Hematopoietic multipotent progenitor cell treated with erythropoietin and hydrocortisone succinate and interleukin-3 and kit ligand, for 15 days (in vitro differentiated cells): Measurements from ENCODE around the gene TRMT112.

Experiments used
- DNase-seq: peaks from one replicate; pipeline ENCODE4 v3.0.0-alpha.2; 2015; ENCODE audit warnings: low spot score

TRMT112 gene

DNA sequence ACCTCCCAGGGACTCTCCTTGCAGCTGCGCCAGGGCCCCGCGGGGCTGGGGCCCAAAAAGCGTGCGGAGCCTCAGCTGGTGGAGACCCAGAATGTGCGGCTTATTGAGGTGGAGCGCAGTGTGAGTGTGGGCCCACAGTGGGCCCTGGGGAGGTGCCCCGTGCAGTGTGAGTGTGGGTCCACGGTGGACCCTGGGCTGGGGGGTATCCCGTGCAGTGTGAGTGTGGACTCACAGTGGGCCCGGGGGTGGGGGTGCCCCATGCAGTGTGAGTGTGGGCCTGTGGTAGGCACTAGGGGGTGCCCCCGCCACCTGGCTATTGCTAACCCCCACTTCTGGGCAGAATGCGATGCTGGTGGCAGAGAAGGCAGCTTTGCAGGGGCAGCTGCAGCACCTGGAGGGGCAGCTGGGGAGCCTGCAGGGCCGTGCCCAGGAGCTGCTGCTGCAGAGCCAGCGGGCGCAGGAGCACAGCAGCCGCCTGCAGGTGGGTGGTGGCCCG lies 33.8 kb upstream of the TRMT112 start:
- no peak for DNase-seq

DNA sequence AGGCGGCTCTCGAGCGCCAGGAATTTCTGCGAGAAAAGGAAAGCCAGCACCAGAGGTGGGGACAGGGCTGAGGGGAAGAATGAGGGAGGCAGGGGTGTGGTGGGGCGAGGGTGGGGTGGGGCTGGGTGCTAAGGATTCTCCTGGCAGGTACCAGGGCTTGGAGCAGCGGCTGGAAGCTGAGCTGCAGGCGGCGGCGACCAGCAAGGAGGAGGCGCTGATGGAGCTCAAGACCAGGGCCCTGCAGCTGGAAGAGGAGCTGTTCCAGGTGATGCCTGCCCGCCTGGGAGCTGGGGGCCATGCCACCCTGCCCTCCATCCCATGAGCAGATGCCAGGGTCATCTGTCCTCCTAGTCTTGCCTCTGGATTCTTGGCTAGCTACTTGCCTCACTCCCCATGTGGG lies 32.0 kb upstream of the TRMT112 start:
- DNase-seq: no peak

DNA sequence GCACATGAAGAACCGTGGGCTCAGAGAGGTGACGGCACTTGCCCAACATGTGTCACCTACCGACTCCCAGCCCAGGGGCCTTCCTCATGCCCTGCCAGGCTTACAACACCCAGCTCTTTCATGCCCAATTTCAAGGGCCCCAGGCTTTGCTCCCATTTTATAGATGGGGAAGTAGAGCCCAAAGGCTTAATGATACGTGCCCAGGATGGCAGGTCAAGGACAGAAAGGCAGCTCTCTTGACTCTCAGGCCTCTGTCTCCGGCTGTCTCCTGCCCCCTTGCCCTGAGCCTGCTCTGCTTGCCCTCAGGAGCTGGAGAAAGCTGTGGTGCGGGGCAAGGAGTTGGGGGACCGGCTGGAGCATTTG lies 31.6 kb upstream of the TRMT112 start:
- no peak for DNase-seq

DNA sequence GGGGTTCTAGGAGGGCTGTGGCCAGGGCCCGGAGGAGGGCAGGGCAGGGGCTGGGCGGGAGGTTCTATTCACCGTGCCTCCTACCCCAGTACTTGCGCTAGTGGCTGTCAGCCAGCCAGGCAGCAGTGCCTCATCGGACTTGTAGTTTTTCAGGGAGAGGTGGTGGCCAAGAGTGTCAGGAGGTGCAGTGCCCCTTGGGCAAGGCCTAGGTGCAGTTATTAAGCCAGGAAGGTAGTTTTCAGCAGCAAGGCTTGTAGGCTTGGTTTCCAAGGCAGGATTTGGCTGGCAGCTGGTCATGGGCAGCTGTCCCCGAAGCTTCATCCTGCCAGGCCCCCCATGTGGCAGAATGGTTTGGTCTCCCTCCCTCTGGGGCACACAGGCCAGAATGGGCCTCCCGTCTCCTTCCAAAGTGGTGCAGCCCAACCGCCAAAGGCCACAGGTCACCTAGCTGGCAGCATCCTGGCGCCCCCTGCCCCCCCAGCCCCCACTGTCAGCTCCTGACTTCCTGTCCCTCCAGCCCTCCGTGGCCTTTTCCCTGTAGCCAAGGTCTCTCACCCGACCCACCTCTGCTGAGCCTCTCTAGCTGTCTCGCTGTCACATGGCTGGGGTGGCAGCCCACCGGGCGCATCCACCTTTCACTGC lies 31.1 kb upstream of the TRMT112 start:
- no peak for DNase-seq

DNA sequence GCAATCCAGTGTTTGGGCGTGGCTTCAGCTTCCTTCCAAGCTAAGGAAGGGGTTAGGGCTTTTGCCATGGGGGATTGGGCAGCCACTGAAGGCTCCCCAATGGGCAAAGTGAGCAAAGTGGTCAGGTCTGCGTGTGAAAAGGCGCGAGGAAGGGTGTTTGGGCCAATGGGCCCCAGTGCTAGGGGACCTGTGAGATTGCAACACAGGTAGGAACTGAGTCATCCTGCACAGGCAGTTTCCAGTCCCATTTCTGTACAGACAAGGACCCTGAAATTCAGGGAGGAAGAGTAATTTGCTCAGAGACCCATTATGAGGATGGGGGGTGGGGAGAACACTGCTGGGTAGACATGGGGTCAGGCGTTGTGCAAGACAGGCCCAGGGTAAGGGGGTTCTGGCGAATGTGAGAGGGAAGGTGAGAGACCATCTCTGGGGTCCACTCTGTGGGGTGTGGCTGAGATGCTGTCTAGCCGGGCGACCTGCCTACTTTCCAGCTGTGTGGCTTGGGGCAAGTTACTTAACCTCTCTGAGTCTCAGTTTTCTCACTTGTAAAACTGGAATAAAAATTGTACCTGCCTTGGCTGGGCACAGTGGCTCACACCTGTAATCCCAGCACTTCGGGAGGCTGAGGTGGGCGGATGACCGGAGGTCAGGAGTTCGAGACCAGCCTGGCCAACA lies 30.0 kb upstream of the TRMT112 start:
- no peak for DNase-seq

DNA sequence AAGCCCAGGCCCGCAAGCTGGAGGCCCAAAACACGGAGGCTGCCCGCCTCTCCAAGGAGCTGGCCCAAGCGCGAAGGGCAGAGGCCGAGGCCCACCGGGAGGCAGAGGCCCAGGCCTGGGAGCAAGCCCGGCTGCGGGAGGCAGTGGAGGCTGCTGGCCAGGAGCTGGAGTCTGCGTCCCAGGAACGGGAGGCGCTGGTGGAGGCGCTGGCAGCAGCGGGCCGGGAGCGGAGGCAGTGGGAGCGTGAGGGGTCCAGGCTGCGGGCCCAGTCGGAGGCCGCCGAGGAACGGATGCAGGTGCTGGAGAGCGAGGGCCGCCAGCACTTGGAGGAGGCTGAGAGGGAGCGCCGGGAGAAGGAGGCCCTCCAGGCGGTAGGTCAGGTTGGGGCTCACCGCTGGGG lies 27.4 kb upstream of the TRMT112 start:
- no peak for DNase-seq

DNA sequence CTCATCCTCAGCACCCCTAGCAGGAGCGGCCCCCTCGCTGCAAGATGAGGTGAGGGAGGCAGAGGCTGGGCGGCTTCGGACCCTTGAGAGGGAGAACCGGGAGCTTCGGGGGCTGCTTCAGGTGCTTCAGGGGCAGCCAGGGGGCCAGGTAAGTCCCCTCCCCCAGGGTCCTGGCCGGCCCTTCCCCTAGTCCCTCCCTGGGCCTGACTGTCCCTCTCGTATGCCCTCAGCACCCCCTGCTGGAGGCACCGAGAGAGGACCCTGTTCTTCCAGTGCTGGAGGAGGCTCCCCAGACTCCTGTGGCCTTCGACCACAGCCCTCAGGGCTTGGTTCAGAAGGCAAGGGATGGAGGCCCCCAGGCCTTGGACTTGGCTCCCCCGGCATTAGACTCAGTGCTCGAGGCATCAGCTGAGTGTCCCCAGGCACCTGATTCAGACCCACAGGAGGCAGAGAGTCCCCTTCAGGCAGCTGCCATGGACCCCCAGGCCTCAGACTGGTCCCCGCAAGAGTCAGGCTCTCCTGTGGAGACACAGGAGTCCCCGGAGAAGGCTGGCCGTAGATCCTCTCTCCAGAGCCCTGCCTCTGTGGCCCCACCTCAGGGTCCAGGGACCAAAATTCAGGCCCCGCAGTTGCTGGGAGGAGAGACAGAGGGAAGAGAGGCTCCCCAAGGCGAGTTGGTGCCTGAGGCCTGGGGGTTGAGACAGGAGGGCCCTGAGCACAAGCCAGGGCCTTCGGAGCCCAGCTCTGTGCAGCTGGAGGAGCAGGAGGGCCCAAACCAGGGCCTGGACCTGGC lies 26.6 kb upstream of the TRMT112 start:
- DNase-seq: peak; percentile 61

DNA sequence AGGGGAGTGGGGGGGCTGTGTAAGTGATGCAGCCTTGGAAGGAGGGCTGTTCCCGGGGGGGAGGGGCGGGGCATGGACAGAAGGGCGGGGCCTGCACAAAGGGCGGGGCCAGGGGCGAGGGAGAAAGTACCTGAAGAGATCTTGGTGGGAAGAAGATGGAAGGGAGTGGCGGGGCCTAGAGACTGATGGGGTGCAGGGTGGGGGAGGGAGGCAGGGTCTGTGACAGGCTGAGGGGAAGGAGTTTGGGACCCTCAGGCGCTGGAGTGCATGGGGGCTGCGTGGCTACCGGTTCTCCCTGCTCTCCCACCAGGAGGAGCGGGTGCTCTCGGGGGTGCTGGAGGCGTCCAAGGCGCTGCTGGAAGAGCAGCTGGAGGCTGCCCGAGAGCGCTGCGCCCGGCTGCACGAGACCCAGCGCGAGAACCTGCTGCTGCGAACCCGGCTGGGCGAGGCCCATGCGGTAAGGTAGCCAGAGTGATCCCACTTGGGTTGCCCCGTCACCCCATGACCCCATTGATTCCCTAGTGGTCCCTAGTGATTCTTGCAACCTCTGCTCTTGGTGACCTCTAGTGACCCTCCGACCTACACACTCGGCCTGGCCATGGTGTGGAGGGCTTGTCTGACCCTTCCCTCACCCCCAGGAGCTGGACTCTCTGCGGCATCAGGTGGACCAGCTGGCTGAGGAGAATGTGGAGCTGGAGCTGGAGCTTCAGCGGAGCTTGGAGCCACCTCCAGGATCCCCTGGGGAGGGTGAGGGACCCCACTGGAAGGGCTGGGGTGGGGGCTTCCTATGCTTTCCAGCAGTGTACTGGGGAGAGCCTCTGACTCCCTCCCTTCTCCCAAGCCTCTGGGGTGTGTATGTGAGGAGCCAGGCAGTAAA lies 25.7 kb upstream of the TRMT112 start:
- no peak for DNase-seq

DNA sequence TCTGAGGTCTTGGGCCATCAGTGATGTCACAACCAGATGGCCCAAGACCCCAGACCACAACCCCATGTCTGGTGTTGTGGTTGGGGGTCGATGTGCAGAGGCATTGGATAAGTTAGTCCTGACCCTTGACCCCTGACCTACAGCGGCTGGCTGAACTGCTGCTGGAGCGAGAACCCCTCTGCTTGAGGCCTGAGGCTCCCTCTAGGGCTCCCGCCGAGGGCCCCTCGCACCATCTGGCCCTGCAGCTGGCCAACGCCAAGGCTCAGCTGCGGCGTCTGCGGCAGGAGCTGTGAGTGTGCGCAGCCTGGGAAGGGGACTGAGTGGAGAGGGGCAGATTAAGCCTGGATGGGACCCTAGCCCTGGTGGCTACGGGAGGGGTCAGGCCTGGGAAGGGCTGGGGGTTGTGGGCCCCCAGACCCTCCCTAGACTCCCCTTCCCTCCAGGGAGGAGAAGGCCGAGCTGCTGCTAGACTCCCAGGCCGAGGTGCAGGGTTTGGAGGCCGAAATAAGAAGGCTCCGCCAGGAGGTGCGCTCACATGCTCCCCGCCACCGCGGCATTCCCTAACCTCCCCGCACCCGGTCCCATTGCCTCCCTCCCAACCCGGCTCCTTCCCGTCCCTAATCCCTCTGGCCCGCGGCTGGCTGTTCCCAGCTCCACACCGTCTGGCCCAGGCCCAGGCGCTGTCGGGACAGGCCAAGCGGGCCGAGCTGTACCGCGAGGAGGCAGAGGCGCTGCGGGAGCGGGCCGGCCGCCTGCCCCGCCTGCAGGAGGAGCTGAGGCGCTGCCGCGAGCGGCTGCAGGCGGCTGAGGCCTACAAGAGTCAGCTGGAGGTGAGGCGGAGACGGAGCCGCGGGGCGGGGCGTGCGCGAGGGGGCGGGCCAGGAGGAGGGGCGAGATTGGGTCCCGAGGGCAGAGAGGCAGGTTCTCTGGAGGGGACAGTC lies 24.8 kb upstream of the TRMT112 start:
- peak; percentile 93 for DNase-seq

DNA sequence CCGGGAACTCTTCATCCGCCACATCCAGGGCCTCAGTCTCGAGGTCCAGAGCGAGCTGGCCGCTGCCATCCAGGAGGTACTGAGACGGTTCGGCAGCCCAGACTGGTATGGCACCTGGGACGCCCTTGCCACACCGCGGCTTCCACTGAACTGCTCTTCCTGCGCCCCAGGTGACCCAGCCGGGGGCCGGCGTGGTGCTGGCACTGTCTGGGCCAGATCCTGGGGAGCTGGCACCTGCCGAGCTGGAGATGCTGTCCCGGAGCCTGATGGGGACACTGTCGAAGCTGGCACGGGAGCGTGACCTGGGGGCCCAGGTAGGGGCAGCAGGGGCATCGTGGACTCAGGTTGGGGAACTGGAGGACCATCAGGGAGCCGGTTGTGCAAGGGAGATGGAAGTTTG lies 24.1 kb upstream of the TRMT112 start:
- no peak for DNase-seq

DNA sequence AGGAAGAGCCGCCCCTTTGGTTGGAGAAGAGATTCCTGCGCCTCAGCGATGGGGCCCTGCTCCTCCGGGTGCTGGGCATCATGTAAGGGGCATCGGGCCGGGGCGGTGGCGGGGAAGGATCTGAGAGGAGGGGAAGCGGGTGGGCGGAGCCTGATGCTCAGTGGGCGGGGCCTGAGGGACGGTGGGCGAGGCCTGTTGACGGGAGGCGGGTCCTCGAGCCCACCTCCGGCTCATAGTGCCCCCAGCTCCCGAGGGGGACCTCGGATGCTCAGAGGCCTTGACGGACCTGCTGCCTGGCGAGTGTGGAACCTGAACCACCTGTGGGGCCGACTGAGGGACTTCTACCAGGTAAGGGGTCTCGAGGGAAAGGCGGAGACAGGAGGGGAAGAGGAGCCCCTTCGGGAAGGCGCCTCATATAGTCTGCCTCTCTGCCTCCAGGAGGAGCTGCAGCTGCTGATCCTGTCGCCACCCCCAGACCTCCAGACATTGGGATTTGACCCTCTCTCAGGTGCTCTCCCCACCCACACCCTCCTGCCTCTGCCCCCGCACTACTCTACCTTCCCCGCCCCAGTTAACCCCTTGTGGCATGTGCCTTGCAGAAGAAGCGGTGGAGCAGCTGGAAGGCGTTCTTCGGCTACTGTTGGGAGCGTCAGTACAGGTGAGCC lies 23.4 kb upstream of the TRMT112 start:
- peak; percentile 63 for DNase-seq

DNA sequence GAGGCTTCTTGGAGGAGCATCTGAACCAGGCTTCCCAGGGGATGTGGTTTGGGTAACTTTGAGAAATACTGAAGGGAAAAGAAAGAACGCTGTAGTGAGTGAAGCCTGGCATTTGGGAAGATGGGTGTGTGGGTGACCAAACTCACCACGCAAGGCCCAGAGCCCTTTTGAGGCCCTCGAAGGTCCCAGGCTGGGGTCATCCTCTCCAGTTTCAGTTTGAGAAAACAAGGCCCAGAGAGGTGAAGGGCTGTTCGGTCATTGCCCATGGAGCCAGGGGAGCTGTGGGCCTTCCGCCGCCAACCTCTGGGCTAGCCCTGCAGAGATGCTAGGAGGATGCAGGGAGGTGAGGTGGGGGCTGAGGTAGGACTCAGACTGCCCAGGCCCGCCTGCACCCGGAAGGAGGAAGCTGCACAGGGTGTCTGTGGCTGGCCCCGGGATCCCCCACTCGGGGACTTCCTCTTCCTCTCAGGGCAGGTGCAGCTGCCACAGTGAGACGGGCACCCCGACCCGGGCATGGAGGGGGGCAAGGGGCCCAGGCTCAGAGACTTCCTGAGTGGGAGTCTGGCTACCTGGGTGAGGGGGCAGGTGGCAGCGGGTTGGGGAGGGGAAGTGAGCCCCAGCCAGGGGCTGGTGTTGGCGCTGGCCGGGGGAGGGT lies 22.5 kb upstream of the TRMT112 start, which contains the start of gene CCDC88B:
CCDC88B (plus strand) TSS at position 451 of the 655 bp plus-strand sequence; CDS start at position 514, 63 bp downstream.
- no peak for DNase-seq

DNA sequence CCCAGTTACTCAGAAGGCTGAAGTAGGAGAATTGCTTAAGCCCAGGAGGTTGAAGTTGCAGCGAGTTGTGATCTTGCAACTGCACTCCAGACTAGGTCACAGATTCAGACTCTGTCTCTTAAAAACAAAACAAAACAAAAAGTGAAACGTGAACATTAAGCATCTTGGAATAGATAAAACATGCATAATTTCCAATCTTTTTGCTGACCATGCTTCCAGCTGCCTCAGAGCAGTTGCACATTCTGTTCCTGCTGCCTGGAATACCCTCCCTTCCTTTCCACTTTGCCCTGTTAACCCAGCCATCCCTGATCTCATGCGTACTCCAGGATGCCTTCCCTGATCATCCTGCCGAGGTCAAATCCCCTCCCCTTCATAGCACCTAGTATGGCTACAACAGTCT lies 21.9 kb upstream of the TRMT112 start:
- DNase-seq: no peak

DNA sequence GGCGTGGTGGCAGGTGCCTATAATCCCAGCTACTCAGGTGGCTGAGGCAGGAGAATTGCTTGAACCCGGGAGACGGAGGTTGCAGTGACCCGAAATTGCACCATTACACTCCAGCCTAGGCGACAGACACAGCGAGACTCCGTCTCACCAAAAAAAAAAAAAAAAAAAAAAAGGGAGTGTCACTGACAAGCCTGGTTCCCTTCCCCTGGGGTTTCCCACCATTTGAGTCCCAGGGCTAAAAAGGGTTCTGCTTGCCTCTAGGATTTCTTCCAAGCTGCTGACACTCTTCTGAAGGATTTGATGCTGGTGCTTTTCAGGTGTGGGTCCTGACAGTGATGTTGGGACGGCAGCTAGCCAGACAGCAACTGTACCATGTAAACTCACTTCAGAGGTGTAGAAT lies 21.4 kb upstream of the TRMT112 start:
- no peak for DNase-seq

DNA sequence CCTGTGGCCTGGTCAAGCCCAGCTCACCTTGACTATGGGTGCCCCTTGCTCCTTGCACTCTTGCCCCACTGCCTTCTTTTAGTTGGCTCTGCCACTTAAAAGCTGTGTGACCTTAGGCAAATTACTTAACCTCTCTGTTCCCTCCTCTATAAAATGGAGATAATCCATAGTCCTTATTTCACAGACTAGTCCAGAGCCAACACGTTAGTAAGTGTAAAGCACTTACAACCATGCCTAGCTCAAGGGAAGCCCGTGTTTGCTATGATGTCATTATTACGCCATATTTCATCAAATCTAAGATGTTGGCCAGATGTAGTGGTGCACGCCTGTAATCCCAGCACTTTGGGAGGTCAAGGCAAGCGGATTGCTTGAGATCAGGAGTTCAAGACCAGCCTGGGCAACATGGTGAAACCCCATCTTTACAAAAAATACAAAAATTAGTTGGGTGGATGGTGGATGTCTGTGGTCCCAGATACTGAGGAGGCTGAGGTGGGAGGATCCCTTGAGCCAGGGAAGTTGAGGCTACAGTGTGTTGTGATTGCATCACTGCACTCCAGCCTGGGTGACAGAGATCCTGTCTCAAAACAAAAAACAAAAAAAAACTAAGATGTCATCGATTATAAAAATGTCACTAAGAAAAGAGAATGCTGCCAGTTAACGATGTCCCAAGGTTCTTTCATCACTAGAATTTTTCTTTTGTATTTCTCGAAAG lies 20.3 kb upstream of the TRMT112 start:
- no peak for DNase-seq

DNA sequence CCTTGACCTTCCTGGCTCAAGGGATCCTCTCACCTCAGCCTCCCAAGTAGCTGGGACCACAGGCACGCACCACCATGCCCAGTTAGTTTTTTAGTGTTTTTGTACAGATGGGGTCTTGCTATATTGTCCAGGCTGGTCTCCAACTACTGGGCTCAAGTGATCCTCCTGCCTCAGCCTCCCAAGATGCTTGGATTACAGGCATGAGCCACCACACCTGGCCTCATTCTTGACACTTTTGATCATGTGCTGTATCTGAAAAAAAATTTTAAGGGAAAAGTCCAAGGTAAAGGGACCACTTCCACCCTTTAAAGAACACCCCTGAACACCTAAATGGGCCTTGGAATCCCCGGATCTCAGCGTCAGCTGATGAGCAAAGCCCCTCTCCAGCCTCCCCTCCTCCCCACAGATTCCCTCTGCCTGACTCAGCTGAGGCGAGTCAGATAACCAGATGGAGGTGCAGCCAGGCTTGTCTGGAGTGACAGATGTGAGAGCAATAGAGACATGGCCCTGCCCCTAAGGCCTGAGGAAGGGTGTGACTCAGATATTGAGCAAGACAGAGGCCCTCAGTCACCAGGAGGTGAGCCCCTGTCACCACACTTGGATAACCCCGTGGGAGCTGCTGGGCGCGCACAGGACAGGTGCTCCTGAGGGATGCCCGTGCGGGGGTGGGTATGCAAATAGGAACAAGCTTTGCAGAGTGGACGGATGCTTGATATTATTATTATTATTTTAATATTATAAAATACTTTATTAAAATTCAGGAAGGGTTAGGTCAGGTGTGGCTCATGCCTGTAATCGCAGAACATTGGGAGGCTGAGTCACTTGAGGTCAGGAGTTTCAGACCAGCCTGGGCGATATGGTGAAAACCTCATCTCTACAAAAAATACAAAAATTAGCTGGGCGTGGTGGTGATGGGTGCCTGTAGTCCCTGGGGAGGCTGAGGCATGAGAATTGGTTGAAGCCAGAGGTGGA lies 17.7 kb upstream of the TRMT112 start:
- DNase-seq: peak; percentile 98

DNA sequence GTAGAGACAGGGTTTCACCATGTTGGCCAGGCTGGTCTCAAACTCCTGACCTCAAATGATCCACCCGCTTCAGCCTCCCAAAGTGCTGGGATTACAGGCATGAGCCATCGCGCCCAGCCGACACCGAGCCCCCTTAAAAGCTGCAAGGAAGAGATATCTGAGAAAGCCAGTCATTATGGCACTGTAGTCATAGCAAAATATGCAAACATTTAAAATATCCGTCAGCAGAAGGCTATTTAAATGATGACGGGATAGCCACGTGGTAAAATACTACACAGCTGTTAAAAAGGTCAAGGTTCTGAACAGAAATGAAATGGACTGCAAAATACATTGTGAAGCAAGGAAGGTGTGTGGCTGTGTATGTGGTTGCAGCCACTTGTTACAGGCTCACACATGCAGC lies 16.2 kb upstream of the TRMT112 start:
- DNase-seq: peak; percentile 70
